OCI-LY7 (cell line): Measurements from ENCODE around the gene PPP1R10. TPM values are rescaled to one million over a fixed set of nuclear protein-coding genes. Genes with fewer than 3 reads are reported as not detected.

ENCODE experiments used
- BruUV-seq: library from RNA; stranded (reverse); fragments of 400-500 nt; replicated peaks from 2 replicates; lab custom pipeline; 2021; lab: Mats Ljungman, UMichigan
- CTCF ChIA-PET: fragments of 300-600 bp; sonication (Branson Sonifier 250); formaldehyde crosslinking; loops from one replicate; lab custom pipeline; 2022; ENCODE audit warnings: antibody characterized with exemption; ENCODE audit not compliant: unreplicated experiment; lab: Charles Lee
- POLR2A ChIA-PET: fragments of 300-600 bp; sonication (Branson Sonifier 250); formaldehyde crosslinking; loops from one replicate; lab custom pipeline; 2022; ENCODE audit warnings: antibody characterized with exemption; lab: Charles Lee
- DNase-seq: peaks from one replicate; pipeline ENCODE4 v3.0.0-alpha.2; 2015; ENCODE audit warnings: low spot score
- H2AFZ ChIP-seq: fragments of 200-600 bp; sonication (generic), shearing (Covaris generic); 2 replicates; pipeline ENCODE4 v1.6.1; 2014; ENCODE audit warnings: mild to moderate bottlenecking, antibody characterized with exemption, low read length, moderate library complexity
- H3K27ac ChIP-seq: fragments of 200-600 bp; sonication (generic); 2 replicates; pipeline ENCODE4 v1.5.1; 2014; ENCODE audit warnings: mixed run types, low read depth, mild to moderate bottlenecking, moderate library complexity, low read length, inconsistent platforms; ENCODE audit not compliant: poor library complexity, severe bottlenecking
- H3K36me3 ChIP-seq: fragments of 200-600 bp; sonication (generic); 2 replicates; pipeline ENCODE4 v1.6.1; 2014; ENCODE audit warnings: mild to moderate bottlenecking, antibody characterized with exemption, low read length, moderate library complexity, mixed read lengths; ENCODE audit not compliant: insufficient read depth
- H3K4me1 ChIP-seq: fragments of 200-600 bp; sonication (generic); 2 replicates; pipeline ENCODE4 v1.5.1; 2014; ENCODE audit warnings: mild to moderate bottlenecking, low read length; ENCODE audit not compliant: insufficient read depth, poor library complexity, severe bottlenecking
- H3K4me2 ChIP-seq: fragments of 200-600 bp; sonication (generic); 2 replicates; pipeline ENCODE4 v1.6.1; 2014; ENCODE audit warnings: mild to moderate bottlenecking, low read length
- H3K4me3 ChIP-seq: fragments of 200-600 bp; sonication (generic); 2 replicates; pipeline ENCODE4 v1.5.1; 2014; ENCODE audit warnings: mild to moderate bottlenecking, low read depth, low read length; ENCODE audit not compliant: poor library complexity, severe bottlenecking
- H3K79me2 ChIP-seq: fragments of 200-600 bp; sonication (generic); 2 replicates; pipeline ENCODE4 v1.6.1; 2016; ENCODE audit warnings: low read depth, mild to moderate bottlenecking, low read length, moderate library complexity, mixed read lengths; ENCODE audit not compliant: insufficient read depth
- H3K9me2 ChIP-seq: fragments of 200-600 bp; sonication (generic); 2 replicates; pipeline ENCODE4 v1.6.1; 2016; ENCODE audit warnings: mild to moderate bottlenecking, low read length, mixed read lengths; ENCODE audit not compliant: insufficient read depth
- H3K9me3 ChIP-seq: fragments of 200-600 bp; sonication (generic); 2 replicates; pipeline ENCODE4 v1.6.1; 2014; ENCODE audit warnings: mild to moderate bottlenecking, mixed run types, low read length, mixed read lengths
- H4K20me1 ChIP-seq: fragments of 200-600 bp; sonication (generic); 2 replicates; pipeline ENCODE4 v1.6.1; 2014; ENCODE audit warnings: mild to moderate bottlenecking, antibody characterized with exemption, low read length, moderate library complexity, mixed read lengths; ENCODE audit not compliant: insufficient read depth
- EZH2phosphoT487 ChIP-seq: fragments of 200-600 bp; sonication (generic); IDR thresholded peaks from 2 replicates; pipeline ENCODE4 v1.6.1; 2018; ENCODE audit warnings: low read depth, borderline replicate concordance, mild to moderate bottlenecking, mixed run types, antibody characterized with exemption, low read length, moderate library complexity, mixed read lengths
- intact Hi-C: fragments of 100-400 bp; cut with micrococcal nuclease; formaldehyde crosslinking; loops from one replicate; pipeline ENCODE4 v1.10.0; 2022; ENCODE audit not compliant: unreplicated experiment
- total RNA-seq, 2 experiments: library from RNA; depleted of rRNA in 1 of 2; stranded (reverse); fragments of >200 nt in 1 of 2; shearing (Covaris generic) in 1 of 2; gene quantifications; 2 replicates each; pipeline ENCODE4 v1.2.3, GENCODE V29; 2014 to 2022
- TF ChIP-seq, protein P1 (sequence below): fragments of 200-600 bp; sonication (generic); conservative IDR thresholded peaks from 2 replicates; pipeline ENCODE4 v1.5.1; 2014; ENCODE audit warnings: mild to moderate bottlenecking, antibody characterized with exemption, low read length, moderate library complexity, mixed read lengths

Gene PPP1R10
- total RNA-seq, 2 experiments from 2014 or later, result 126 to 155 TPM

DNA sequence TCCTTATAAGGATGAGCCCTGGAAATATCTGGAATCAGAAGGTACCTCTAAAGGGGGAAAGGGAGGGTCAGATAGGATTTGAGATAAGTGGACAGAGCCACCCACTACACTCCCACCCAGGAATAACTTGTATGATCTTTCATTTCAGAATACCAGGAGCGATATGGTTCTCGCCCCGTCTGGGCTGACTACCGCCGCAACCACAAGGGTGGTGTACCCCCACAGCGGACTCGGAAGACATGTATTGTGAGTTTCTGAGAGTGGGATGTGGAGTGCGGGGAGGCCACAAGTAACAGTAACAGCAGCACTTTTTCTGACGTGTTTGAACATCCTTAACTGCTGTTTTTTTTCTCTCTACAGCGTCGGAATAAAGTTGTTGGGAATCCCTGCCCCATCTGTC lies 2.5 kb upstream of the PPP1R10 start:
- H3K79me2 ChIP-seq, result peaks cover 45% of the 10 kb centered on the region
- H3K4me1 ChIP-seq, result peaks cover 12% of the 10 kb centered on the region
- ChIA-PET CTCF (no interaction called here), POLR2A (interaction anchor here (1.6 kb wide), 1 partner anchor 49 kb away, joined by 7 read pairs; the partner anchor contains the start of gene ABCF1)
- peaks cover 1% of the 10 kb centered on the region; the same call in 1 of the 2 replicates for H4K20me1 ChIP-seq
- H3K27ac ChIP-seq, result no peak overlapping the region
- intact Hi-C loops, result loop anchor here (5.0 kb wide), 3 partner anchors 68 to 583 kb away; partner anchors contain the start of genes FLOT1, IER3 and PPP1R18
- H3K4me3 ChIP-seq, result no peak overlapping the region
- peaks cover 68% of the 10 kb centered on the region for H3K36me3 ChIP-seq
- H3K9me2 ChIP-seq, result no peaks in the 10 kb centered on the region
- no peak overlapping the region for H2AFZ ChIP-seq
- H3K9me3 ChIP-seq, result no peaks in the 10 kb centered on the region
- peak overlapping the region; percentile 87 for H3K4me2 ChIP-seq
- DNase-seq, result no peak
- TF ChIP-seq EZH2phosphoT487, result no peak
- no TSS peak for BruUV-seq

DNA sequence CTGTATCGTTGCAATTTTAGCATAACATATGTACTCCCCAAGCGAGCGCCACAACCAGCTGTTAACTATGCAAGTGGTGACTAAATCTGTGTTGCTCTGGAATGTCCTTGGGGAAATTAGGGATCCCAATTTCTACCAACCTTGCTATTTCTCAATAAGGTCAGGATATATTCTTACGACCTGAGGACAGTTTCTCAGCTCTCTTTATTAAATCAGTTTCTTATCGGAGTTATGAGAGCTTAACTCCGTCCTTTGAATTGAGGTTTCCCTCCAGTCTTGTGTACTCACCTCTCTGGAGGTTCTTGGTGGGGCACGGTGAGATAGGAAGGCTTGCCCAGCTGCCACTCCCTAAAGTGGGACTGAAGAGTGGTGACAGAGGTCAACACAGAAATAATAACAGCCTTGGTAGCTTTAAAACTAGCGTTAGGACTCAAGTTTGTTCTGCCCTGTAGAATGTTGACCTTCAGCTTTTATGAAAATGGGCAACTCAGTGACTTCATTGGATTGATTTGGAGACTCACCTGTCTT lies 1.3 kb upstream of the PPP1R10 start:
- H3K79me2 ChIP-seq, result peaks cover 57% of the 10 kb centered on the region

DNA sequence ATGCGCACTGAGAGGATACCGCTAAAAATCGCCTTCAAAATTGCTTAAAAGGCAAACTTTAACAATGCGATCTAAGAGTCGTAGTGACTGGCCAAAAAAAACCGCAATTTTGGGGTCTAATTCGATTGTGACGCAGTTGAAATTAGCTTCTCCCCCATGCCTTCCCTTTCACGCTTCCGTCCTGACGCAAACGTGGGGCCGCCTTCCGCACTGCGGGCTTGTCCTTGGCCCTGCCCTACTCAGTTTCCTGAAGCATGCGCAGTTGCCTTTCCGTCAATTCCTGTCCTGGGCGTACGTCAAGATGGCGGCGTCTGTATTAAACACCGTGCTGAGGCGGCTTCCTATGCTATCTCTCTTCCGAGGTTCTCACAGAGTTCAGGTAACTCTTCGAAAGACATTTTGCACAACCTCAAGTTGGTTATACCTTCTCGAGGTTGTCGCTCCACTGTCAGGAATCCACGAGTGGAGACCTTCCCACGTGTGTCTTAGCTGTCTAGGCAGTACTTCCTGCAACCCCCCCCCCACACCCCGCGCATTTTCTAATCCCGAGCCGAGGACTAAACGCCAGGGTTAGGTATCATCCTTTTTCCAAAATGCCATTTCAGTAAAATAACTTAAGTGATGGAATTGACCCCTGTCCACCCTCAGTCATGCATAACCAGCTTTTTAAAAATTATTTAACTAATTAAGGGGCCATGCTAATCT lies 674 bp upstream of the PPP1R10 start, which contains the start of gene MRPS18B:
TSS of gene MRPS18B (plus strand) at position 276 of the 705 bp plus-strand sequence. CDS start at position 302, 26 bp downstream.
- Histone ChIP-seq H3K27ac (peak within 1 kb of the TSS; percentile 91), H3K4me2 (peak within 1 kb of the TSS; percentile 99), H3K36me3 (peaks cover 68% of the 10 kb centered on the region), H3K4me1 (peaks cover 31% of the 10 kb centered on the region), H3K4me3 (peak within 1 kb of the TSS; percentile 88), H2AFZ (peak within 1 kb of the TSS; percentile 24; the same call in 1 of the 2 replicates), H4K20me1 (peaks cover 15% of the 10 kb centered on the region; the same call in 1 of the 2 replicates), H3K9me3 (no peaks in the 10 kb centered on the region), H3K79me2 (peaks cover 63% of the 10 kb centered on the region), H3K9me2 (no peaks in the 10 kb centered on the region)
- ChIA-PET POLR2A (interaction anchor here (0.5 to 1.7 kb wide), 15 partner anchors 12 to 142 kb away, joined by 3 to 7 read pairs (median 4); partner anchors contain the start of genes ABCF1 and MDC1), CTCF (interaction anchor here (0.6 kb wide), 1 partner anchor 89 kb away, joined by 4 read pairs; no protein-coding TSS in a partner anchor)
- TF ChIP-seq, protein P1, sequence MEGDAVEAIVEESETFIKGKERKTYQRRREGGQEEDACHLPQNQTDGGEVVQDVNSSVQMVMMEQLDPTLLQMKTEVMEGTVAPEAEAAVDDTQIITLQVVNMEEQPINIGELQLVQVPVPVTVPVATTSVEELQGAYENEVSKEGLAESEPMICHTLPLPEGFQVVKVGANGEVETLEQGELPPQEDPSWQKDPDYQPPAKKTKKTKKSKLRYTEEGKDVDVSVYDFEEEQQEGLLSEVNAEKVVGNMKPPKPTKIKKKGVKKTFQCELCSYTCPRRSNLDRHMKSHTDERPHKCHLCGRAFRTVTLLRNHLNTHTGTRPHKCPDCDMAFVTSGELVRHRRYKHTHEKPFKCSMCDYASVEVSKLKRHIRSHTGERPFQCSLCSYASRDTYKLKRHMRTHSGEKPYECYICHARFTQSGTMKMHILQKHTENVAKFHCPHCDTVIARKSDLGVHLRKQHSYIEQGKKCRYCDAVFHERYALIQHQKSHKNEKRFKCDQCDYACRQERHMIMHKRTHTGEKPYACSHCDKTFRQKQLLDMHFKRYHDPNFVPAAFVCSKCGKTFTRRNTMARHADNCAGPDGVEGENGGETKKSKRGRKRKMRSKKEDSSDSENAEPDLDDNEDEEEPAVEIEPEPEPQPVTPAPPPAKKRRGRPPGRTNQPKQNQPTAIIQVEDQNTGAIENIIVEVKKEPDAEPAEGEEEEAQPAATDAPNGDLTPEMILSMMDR, result no peak
- TF ChIP-seq EZH2phosphoT487, result no peak
- peak; percentile 98 for DNase-seq
- intact Hi-C loops, result loop anchor here (1.0 to 5.0 kb wide), 6 partner anchors 30 to 585 kb away; partner anchors contain the start of genes ABCF1, C6orf136, FLOT1 and IER3
- BruUV-seq, result TSS peak; percentile 91

More for the DNA sequence above, 1.3 kb upstream of the PPP1R10 start:
- no peak for DNase-seq
- Histone ChIP-seq H3K9me2 (no peaks in the 10 kb centered on the region), H2AFZ (peak overlapping the region; percentile 24; the same call in 1 of the 2 replicates), H3K4me2 (peak overlapping the region; percentile 87), H3K27ac (peak overlapping the region; percentile 72), H3K4me3 (peak overlapping the region; percentile 80), H3K36me3 (peaks cover 68% of the 10 kb centered on the region), H4K20me1 (peaks cover 13% of the 10 kb centered on the region; the same call in 1 of the 2 replicates), H3K4me1 (peaks cover 25% of the 10 kb centered on the region), H3K9me3 (no peaks in the 10 kb centered on the region)
- intact Hi-C loops, result loop anchor here (5.0 kb wide), 3 partner anchors 69 to 584 kb away; partner anchors contain the start of genes FLOT1, IER3 and PPP1R18
- POLR2A ChIA-PET, result interaction anchor here (0.5 to 1.7 kb wide), 14 partner anchors 11 to 119 kb away, joined by 3 to 7 read pairs (median 4); partner anchors contain the start of genes ABCF1 and MDC1
- TF ChIP-seq EZH2phosphoT487, result no peak
- TF ChIP-seq, protein P1, result no peak
- BruUV-seq, result no TSS peak
- CTCF ChIA-PET, result no interaction called here
